Ishikawa (cell line): ENCODE data around the gene DEPDC1B.

Experiments
- CEBPB ChIP-seq: IDR thresholded peaks from 2 replicates; pipeline ENCODE4 v1.6.1; 2012
- CREB1 ChIP-seq: IDR thresholded peaks from 2 replicates; pipeline ENCODE4 v1.6.1; 2012; ENCODE audit warnings: low read depth
- EP300 ChIP-seq: IDR thresholded peaks from 2 replicates; pipeline ENCODE4 v1.6.1; 2012; ENCODE audit warnings: borderline replicate concordance
- FOXM1 ChIP-seq: IDR thresholded peaks from 2 replicates; pipeline ENCODE4 v1.6.1; 2012; ENCODE audit warnings: low read depth, borderline replicate concordance
- NFIC ChIP-seq: IDR thresholded peaks from 2 replicates; pipeline ENCODE4 v1.6.1; 2012
- RAD21 ChIP-seq: IDR thresholded peaks from 2 replicates; pipeline ENCODE4 v1.6.1; 2012; ENCODE audit warnings: low read depth
- REST ChIP-seq: IDR thresholded peaks from 2 replicates; pipeline ENCODE4 v1.6.1; 2012; ENCODE audit warnings: low read depth, mild to moderate bottlenecking
- TAF1 ChIP-seq: IDR thresholded peaks from 2 replicates; pipeline ENCODE4 v1.6.1; 2012; ENCODE audit warnings: low read depth, mild to moderate bottlenecking
- TCF12 ChIP-seq: IDR thresholded peaks from 2 replicates; pipeline ENCODE4 v1.6.1; 2012; ENCODE audit warnings: low read depth
- USF1 ChIP-seq: IDR thresholded peaks from 2 replicates; pipeline ENCODE4 v1.6.1; 2012
- TF ChIP-seq, protein P1 (sequence below): IDR thresholded peaks from 2 replicates; pipeline ENCODE4 v1.6.1; 2012

DNA sequence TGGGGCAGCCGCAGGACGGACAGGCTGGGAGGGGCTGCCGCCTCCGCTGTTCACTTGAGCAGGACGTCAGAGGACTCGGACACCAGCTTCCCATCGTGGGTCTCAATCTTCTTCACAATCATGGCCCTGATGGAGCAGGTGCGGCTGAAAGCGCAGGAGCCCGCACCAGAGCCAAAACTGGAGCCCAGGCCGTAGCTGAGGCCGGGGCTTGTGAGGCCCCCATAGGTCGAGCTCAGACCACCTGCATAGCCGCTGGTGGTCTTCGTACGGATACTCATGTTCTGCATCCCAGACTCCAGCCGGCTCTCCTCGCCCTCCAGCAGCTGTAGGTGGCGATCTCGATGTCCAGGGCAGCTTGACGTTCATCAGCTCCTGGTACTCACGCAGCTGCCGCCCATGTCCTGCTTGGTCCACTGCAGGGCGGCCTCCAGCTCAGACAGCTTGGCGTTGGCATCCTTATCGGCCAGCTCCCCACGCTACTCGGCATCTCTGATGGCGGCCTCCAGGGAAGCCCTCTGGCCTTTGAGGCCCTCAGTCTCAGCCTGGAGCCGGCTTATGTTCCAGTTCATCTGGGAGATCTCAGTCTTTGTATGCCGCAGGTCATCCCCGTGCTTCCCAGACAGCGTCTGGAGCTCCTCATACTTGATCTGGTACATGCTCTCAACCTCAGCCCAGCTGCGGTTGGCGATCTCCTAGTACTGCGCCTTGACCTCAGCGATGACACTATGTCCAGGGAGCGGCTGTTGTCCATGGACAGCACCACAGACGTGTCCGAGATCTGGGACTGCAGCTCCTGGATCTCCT is 43.7 kb upstream of the DEPDC1B start:
- TF ChIP-seq REST (no peak), EP300 (no peak), RAD21 (no peak), CEBPB (no peak), CREB1 (no peak), TAF1 (no peak), USF1 (no peak), FOXM1 (no peak), NFIC (no peak), TCF12 (no peak)
- TF ChIP-seq, protein P1, sequence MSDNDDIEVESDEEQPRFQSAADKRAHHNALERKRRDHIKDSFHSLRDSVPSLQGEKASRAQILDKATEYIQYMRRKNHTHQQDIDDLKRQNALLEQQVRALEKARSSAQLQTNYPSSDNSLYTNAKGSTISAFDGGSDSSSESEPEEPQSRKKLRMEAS: no peak
